UCSD-AML1 (cell line): Measurements from ENCODE around the gene PDXP.
"Not testable (repeated sequence)": the region's sequence is repeated elsewhere in the genome, so short reads cannot be mapped to it uniquely, and the experiment has no call there.

Experiments
- DNase-seq: peaks from one replicate; lab custom pipeline; 2025; ENCODE audit not compliant: unreplicated experiment; lab: John Stamatoyannopoulos, UW

The PDXP gene

GRCh38 chr22:37672920-37673455 is 14.5 kb downstream of the PDXP start:
- DNase-seq = peak; percentile 31

DNA sequence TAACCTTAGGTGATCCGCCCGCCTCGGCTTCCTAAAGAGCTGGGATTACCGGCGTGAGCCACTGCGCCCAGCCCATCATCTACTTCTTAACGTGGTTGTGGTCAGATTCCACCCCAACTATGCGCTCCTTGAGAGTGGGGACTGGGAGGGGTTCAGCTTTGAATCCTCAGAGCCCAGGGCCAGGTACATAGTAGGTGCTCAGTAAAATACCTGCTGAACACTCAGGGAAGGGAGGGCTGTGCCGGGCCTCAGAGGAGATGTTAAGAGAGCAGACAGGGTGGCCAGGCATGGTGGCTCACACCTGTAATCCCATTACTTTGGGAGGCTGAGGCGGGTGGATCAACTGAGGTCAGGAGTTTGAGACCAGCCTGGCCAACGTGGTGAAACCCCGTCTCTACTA is 15.7 kb downstream of the PDXP start:
- no peak for DNase-seq

- peak; percentile 88 for DNase-seq
These were observed 16.7 kb downstream of the PDXP start, which contains the start of gene LGALS1 for GRCh38 chr22:37674951-37675929. Gene LGALS1 (plus strand): TSS chr22:37675636. CDS start chr22:37675703, 67 bp downstream.

DNA sequence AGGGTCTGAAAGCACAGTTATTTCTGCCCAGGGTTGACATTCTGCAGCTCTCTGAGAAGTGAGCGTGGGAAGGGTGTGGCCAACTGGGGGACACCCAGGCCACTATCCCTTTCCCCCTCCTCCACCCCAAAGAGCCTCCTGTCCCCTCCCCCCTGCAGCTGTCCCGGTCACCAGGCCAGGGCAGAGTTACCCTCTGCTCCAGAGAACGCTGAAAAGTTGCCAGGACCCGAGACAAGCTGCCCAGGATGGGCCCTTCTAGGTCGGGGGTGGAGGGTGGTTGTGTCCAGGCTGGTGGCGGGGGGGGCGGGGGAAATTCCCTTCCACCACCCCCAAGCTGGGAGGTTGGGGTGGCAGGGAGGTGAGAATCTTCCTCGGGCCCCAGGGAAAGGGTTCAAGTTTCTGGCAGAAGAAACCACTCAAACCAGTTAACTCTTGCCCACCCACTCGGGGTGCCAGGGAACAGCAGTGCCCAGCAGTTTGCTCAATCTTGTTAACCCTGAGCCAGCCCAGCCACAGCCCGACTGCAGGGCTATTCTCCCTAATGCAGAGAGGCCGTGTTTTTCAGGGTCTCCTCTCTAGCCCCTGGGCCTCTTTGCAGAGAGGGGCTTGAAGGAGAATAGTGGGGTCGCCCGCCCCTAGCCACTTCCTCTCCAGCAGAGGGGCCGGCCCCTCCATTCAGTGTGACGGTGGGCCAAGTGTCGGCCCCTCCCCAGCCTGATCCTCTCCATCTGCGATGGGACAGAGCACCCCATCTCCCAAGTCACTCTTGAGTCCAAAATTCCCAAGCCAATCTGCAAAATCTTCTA is 17.6 kb downstream of the PDXP start:
- DNase-seq = peak; percentile 42

DNA sequence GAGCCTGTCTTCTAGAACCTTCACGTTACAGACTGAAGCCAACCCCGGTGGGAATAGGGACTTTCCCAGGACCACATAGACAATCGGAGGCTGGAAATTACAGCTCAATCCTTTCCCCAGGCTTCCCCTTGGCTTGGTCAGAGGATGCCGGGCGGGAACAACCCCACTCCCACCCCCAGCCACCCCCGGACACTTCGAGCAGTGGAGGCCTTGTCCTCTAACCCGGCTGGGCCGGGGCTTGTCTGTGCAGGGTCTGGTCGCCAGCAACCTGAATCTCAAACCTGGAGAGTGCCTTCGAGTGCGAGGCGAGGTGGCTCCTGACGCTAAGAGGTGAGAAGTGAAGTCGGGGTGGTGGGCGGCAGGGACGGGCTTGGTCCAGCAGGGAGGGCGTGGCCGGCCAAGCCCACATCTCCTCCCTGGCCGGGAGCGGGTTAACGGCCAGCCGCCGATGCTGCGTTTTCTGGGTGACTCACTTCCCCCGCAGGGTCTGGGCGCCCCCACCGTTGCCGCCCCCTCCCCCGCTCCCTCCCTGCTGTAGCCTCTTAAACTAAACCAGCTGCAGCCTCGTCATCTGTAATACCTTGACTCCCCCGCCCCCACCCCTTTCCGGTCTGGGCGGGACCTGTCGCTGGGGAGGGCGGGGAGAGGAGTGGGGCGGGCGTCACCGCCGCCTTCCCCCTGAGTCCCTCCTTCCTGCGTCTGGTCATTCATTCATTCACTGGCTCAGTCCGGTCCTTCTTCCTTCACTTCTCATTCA is 18.4 kb downstream of the PDXP start:
- peak; percentile 94 for DNase-seq

- no peak for DNase-seq
These were observed 19.0 kb downstream of the PDXP start for GRCh38 chr22:37677493-37677974.

- no peak for DNase-seq
These were observed 19.8 kb downstream of the PDXP start for GRCh38 chr22:37678372-37678771.

GRCh38 chr22:37679670-37680069 is 21.1 kb downstream of the PDXP start:
- no peak for DNase-seq

GRCh38 chr22:37680191-37680851 is 21.8 kb downstream of the PDXP start:
- DNase-seq = no peak

- no peak for DNase-seq
These were observed 22.5 kb downstream of the PDXP start for GRCh38 chr22:37681001-37681424.

DNA sequence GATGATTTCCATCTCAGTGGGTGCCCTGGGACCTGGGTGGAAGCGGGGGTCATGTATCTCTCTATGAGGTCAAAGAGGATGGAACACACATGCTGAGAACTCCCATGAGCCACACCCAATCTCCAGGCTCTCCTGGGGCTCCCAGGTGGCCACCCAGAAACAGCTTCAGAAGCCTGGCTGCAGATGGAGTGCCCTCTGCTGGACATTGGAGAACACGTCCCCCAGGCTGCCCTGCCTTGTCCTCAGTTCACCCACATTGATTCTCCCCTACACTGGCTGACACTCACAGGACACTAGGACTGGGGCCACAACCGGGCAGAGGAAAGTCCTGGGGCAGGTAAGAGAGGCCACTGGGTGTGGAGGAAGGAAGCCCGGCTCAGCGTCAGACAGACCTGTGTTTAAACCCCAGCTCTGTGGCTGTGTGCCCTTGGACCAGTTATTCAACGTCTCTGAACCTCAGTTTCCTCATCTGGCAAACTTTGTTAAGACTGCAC is 23.1 kb downstream of the PDXP start:
- DNase-seq = peak; percentile 67

GRCh38 chr22:37684803-37685615 is 26.5 kb downstream of the PDXP start:
- no peak for DNase-seq

DNA sequence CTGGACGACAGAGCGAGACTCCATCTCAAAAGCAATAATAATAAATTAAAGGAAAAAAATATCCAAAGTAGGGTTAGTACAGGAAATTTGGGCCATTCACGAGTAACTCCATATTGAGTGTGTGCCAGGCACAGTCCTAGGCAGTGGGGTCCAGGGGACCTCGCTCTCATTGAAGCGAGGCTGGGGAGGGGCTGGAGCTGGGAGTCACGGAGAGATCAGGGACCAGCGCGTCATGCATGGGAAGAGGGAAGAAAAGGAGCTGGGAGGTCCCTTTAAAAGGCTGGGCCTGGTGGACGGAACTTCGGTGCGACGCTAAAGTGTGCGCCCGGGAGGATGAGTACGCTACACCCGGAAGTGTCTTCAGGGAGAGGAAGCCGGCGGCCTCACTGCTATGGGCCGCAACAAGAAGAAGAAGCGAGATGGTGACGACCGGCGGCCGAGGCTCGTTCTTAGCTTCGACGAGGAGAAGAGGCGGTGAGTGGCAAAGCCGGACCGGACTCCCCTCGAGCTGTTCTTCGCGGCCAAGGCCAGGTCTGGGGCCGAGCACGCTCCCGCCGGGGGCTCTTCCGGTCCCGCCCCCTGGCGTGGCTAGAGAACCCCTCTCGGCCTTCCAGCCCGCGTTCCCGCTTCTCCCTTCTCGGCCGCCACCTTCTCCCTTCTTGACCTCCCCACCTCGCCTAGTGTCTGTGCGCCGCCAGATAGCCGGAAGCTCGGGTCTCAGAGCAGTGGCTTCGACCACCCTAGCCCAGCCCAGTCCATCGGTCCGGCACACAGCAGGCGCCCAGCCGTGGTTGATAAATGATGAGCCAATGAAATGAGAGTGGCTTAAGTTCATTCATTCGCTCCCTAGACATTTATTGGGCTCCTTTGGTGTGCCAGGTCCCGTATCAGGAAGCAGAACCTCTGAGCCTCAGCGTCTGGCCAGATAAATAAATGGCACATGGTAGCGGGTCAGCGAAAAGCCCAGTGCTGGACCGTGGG is 27.8 kb downstream of the PDXP start, which contains the start of gene NOL12:
NOL12 (plus strand) TSS at position 342 of the 981 bp plus-strand sequence; CDS start at position 392, 50 bp downstream.
- DNase-seq = peak; percentile 89

- DNase-seq = no peak
These were observed 31.9 kb downstream of the PDXP start for GRCh38 chr22:37690407-37690806.

DNA sequence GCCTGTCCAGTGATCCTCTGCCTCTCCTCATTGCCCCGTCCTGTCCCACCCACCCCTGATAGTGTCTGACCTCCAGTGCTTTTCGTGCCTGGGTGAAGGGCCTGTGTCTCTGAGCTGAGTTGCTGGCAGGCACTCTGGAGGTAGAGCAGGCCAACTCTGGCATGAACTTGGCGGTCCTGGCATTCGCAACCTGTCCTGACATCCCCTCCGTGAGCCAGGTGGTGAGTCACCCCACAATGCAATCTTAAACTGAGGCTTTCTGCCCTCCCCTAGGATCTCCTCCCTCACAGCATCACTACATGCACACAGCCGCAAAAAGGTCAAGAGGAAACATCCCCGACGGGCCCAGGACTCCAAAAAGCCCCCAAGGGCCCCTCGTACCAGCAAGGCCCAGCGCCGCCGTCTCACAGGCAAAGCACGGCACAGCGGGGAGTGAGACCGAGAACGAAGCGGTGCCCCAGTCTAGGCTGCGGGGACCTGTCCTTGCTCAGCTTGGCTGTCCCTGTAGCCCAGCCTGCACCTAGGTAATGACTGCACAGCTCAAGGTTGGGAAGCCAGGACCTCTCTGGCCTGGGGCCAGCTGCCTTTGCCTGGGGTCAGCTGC is 32.5 kb downstream of the PDXP start:
- DNase-seq = no peak

GRCh38 chr22:37692627-37693285 is 34.2 kb downstream of the PDXP start:
- DNase-seq = no peak

DNA sequence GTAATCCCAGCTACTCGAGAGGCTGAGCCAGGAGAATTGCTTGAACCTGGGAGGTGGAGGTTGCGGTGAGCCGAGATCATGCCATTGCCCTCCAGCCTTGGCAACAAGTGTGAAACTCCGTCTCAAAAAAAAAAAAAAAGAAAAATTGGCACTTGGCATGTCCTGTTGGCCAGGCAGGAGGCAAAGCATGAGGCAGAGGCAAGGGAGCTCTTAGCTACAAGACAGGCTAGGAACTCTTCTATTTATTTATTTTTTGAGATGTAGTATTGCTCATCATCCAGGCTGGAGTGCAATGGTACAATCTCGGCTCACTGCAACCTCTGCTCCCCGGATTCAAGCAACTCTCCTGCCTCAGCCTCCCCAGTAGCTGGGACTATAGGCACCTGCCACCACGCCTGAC is 35.6 kb downstream of the PDXP start:
- not testable (repeated sequence) for DNase-seq
